DOHH2 (cell line): Measurements from ENCODE around the gene RABL2B.
"Not testable (repeated sequence)": the region's sequence is repeated elsewhere in the genome, so short reads cannot be mapped to it uniquely, and the experiment has no call there.

Experiments used
- EZH2phosphoT487 ChIP-seq: fragments of 200-600 bp; sonication (generic); IDR thresholded peaks from 2 replicates; pipeline ENCODE4 v1.6.1; 2017; ENCODE audit warnings: borderline replicate concordance, mild to moderate bottlenecking, antibody characterized with exemption, low read length, moderate library complexity, mixed read lengths
- TF ChIP-seq, protein P1 (sequence below): fragments of 200-600 bp; sonication (generic); IDR thresholded peaks from one replicate; pipeline ENCODE4 v1.5.1; 2014; ENCODE audit warnings: antibody characterized with exemption, mild to moderate bottlenecking, low read depth, low read length; ENCODE audit not compliant: poor library complexity, severe bottlenecking

DNA sequence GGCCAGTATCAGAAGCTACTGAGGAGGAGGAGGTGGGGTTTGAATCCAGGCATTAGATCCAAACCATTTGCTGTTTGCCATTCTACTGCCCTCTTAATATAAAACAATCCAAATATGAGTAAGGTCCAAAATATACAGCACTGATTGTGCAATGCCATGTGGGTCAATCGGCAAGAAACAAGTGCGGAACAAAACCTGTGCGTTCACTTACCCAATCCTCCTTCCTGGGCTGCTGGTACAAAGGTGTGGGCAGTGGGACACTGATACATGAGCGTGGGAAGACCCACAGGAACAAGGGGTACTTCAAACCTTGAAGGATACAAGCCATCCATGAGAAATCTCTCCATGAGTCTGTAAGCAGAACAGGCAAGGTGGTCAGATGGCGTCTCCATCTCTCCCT lies 5.8 kb downstream of the RABL2B start:
- TF ChIP-seq, protein P1, sequence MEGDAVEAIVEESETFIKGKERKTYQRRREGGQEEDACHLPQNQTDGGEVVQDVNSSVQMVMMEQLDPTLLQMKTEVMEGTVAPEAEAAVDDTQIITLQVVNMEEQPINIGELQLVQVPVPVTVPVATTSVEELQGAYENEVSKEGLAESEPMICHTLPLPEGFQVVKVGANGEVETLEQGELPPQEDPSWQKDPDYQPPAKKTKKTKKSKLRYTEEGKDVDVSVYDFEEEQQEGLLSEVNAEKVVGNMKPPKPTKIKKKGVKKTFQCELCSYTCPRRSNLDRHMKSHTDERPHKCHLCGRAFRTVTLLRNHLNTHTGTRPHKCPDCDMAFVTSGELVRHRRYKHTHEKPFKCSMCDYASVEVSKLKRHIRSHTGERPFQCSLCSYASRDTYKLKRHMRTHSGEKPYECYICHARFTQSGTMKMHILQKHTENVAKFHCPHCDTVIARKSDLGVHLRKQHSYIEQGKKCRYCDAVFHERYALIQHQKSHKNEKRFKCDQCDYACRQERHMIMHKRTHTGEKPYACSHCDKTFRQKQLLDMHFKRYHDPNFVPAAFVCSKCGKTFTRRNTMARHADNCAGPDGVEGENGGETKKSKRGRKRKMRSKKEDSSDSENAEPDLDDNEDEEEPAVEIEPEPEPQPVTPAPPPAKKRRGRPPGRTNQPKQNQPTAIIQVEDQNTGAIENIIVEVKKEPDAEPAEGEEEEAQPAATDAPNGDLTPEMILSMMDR, result not testable (repeated sequence)
- TF ChIP-seq EZH2phosphoT487, result not testable (repeated sequence)
